Endothelial cell (in vitro differentiated cells): Measurements from ENCODE around the gene RGS6. TPM values are rescaled to one million over a fixed set of nuclear protein-coding genes. Genes with fewer than 3 reads are reported as not detected.

Source experiments
- DNase-seq: peaks from one replicate; pipeline ENCODE4 v3.0.0; 2021; ENCODE audit warnings: low spot score
- H3K27ac Mint-ChIP-seq: one replicate; pipeline ENCODE4 v1.8.0; 2021; ENCODE audit warnings: mixed read lengths, inconsistent platforms; ENCODE audit not compliant: unreplicated experiment
- H3K27me3 Mint-ChIP-seq: one replicate; pipeline ENCODE4 v1.8.0; 2021; ENCODE audit warnings: mild to moderate bottlenecking, moderate library complexity, mixed read lengths, inconsistent platforms; ENCODE audit not compliant: unreplicated experiment
- H3K36me3 Mint-ChIP-seq: one replicate; pipeline ENCODE4 v1.8.0; 2021; ENCODE audit warnings: mild to moderate bottlenecking, low read depth, mixed read lengths, inconsistent platforms; ENCODE audit not compliant: unreplicated experiment
- H3K4me1 Mint-ChIP-seq: one replicate; pipeline ENCODE4 v1.8.0; 2021; ENCODE audit warnings: mild to moderate bottlenecking, mixed read lengths, inconsistent platforms; ENCODE audit not compliant: unreplicated experiment
- H3K4me3 Mint-ChIP-seq: one replicate; pipeline ENCODE4 v1.8.0; 2021; ENCODE audit warnings: mild to moderate bottlenecking, mixed read lengths, inconsistent platforms; ENCODE audit not compliant: unreplicated experiment
- H3K9me3 Mint-ChIP-seq: one replicate; pipeline ENCODE4 v1.8.0; 2021; ENCODE audit warnings: mixed read lengths, inconsistent platforms; ENCODE audit not compliant: unreplicated experiment
- CTCF ChIP-seq: fragments of 200-600 bp; sonication (generic); IDR thresholded peaks from one replicate; pipeline ENCODE4 v1.5.0; 2021; ENCODE audit warnings: antibody characterized with exemption; ENCODE audit not compliant: unreplicated experiment
- total RNA-seq: library from RNA; stranded (reverse); fragmentation: NEBNext Ultra II Directional; extraction: Animal tissue kit (Norgen Biotek cat#: 25700); gene quantifications from one replicate; pipeline ENCODE4 v1.2.1, GENCODE V29; 2021; ENCODE audit not compliant: unreplicated experiment

RGS6 gene
- total RNA-seq, 1 donor from 2014 or later, result 15.7 TPM

DNA sequence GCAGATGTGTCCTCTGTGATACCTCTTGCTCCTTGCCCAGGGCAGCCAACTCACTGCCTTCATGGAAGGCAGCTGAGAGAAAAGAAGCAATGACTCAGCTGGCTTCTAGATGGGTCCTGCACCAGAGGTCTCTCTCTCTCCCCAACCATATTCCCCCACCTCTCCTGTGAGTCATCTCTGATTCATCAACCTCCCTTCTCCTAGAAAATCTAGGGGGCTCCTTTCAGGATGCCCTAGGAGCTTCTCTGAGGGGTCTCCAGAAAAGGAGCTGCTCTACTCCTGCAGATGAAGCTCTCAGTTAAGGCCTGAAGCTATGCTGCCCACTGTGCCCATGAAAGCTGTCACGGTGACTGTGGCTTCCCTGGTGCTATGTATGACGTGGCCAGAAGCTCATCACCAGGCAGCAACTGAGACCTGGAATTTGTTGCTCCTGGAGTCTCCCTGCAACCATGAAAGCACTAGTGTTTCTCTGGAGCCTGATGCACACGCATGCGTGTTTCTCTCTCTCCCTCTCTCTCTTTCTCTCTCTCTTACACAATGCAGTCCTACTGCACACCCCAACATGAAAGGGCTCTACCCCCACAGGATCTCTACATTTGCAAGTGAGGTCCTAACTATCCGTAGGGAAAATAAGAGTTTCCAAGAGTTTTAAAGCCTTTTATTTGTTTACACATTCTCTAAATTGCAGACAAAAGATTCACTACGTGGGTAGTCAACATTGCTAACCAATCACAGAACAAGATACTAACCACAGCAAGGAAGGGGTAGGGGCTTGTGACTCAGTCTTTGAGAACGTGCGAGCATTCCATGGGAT lies 676.4 kb downstream of the RGS6 start:
- peaks cover 4% of the 10 kb centered on the region for H3K4me1 Mint-ChIP-seq
- no peak for DNase-seq
- H3K36me3 Mint-ChIP-seq, result no peaks in the 10 kb centered on the region
- no peak for TF ChIP-seq CTCF
- no peaks in the 10 kb centered on the region for H3K9me3 Mint-ChIP-seq
- H3K27ac Mint-ChIP-seq, result no peak overlapping the region
- no peak overlapping the region for H3K4me3 Mint-ChIP-seq
- H3K27me3 Mint-ChIP-seq, result peaks cover 7% of the 10 kb centered on the region

- TF ChIP-seq CTCF, result no peak
- Mint-ChIP-seq H3K27ac (no peak overlapping the region), H3K4me3 (no peak overlapping the region), H3K4me1 (peaks cover 11% of the 10 kb centered on the region), H3K36me3 (no peaks in the 10 kb centered on the region), H3K27me3 (peaks cover 7% of the 10 kb centered on the region), H3K9me3 (no peaks in the 10 kb centered on the region)
- no peak for DNase-seq
These were observed 677.1 kb downstream of the RGS6 start for GRCh38 chr14:72609205-72609916.

DNA sequence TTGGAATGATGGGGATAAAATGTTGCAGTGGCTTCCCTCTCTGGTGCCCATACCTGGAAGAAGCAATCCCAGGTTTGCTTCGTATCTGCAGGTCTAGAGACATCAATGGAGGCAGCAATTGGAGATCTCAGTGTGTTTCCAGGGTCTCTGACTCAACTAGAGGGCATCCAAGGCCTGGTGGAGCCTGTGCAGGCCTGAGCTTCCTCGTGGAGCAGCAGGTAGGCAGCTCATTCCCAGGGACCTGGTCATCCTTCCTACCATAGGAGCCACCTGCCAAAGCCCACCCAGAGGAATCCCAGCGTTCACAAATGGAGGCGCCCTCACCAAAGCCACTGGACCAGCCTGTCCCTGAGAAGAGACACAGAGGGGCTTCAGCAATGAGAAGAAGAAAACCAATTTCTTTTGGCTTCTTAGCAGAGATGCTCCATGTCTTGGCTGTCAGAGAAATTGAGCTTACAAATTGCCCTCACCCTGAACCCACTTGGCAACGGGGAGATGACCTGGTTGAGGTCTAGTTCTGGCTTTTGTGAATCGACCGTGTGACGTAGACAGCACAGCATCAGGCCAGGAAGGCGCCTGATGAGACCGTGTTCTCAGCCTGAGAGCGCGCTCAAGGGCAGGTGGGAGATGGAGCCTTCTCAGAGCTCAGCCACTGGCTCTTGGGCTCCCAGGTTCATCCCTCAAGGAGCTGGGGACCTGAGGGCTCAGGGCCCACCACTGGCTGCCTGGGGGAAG lies 678.0 kb downstream of the RGS6 start:
- Mint-ChIP-seq H3K4me1 (peaks cover 12% of the 10 kb centered on the region), H3K9me3 (no peaks in the 10 kb centered on the region), H3K36me3 (no peaks in the 10 kb centered on the region), H3K27ac (no peak overlapping the region), H3K4me3 (no peak overlapping the region), H3K27me3 (peaks cover 7% of the 10 kb centered on the region)
- DNase-seq, result no peak
- TF ChIP-seq CTCF, result no peak

- Mint-ChIP-seq H3K27me3 (peaks cover 7% of the 10 kb centered on the region), H3K4me1 (peaks cover 16% of the 10 kb centered on the region), H3K4me3 (no peak overlapping the region), H3K36me3 (no peaks in the 10 kb centered on the region), H3K27ac (no peak overlapping the region), H3K9me3 (no peaks in the 10 kb centered on the region)
- DNase-seq, result no peak
- TF ChIP-seq CTCF, result no peak
These were observed 678.6 kb downstream of the RGS6 start for GRCh38 chr14:72610831-72611200.
